Measurements from ENCODE around the gene NUP43.
"Not testable (repeated sequence)": the region's sequence is repeated elsewhere in the genome, so short reads cannot be mapped to it uniquely, and the experiment has no call there.

The NUP43 gene, protein sequence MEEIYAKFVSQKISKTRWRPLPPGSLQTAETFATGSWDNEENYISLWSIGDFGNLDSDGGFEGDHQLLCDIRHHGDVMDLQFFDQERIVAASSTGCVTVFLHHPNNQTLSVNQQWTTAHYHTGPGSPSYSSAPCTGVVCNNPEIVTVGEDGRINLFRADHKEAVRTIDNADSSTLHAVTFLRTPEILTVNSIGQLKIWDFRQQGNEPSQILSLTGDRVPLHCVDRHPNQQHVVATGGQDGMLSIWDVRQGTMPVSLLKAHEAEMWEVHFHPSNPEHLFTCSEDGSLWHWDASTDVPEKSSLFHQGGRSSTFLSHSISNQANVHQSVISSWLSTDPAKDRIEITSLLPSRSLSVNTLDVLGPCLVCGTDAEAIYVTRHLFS

DNA sequence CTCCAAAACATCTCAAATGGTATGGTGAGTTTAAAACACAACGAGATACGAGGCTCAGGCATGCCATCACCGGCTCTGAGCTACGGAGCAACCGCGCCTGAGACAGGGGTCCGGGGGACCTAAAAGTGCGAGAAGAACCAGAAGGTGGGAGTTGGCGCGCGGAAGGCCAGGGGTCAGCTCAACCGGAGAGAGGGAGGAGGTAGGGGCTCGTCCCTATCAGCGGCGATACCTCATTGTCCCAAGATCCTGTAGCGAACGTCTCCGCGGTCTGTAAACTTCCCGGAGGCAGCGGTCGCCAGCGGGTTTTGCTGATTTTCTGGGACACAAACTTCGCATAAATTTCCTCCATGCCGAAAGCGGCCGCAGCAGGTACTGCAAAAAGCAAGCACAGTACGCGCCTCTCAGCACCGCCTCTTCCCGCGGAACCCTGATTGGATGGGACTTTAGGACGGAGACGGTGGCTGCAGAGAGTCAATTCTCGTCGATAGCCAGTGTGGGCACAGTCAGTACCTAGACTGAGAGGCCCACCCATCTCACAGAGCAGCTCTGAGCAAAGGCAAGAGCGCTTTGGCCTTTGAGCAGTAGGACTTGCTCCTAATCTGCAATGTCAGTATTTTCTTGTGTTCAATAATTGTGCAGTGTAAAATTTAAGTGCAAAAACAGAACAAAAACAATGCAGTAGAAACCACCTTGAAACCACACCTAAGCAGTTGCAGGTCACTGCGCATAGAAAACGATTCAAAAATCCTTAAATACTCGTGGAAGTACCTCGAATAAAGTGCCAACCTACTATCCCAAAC, at the start of gene NUP43:
Gene NUP43, minus strand, starts transcription at position 383 of the 800 bp plus-strand sequence. Its CDS starts 34 bp downstream, at position 349.
- DNase-seq (ENCODE audit: low spot score) = peak; percentile 96

DNA sequence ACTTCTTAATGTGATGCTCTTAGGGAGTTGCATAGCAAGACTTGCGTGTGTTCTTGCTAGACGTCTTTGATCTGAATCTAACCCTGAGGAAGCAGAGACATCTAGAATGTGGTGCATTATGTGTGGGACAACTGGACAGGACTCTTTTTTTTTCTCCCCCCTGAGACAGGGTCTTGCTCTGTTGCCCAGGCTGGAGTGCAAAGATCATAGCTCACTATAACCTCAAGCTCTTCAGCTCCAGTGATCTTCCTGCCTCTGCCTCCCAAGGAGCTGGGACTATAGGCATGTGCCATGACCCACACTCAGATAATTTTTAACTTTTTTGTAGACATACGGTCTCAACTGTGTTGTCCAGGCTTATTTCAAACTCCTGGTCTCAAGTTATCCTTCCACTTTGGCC, 37.2 kb upstream of the NUP43 start:
- DNase-seq (ENCODE audit: low spot score) = no peak

DNA sequence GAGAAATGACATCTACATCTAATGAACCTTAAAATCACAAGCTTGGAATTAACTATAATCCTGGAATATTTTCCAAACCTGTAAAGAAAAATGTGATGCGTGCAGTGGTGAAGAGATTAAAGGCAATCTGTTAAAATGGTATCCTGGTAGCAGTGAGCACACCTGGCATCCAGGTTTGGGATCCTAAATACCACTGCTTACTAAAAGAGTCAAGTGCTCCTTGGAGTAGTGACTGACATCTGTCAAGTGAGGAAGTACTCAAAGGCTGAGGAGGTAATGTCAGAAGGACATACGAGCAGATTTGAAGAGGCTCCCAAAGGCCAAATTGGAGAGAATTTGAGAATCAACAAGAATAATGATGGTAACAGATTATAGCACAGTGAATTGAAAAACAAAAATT, 36.0 kb upstream of the NUP43 start:
- no peak for DNase-seq (ENCODE audit: low spot score)

DNA sequence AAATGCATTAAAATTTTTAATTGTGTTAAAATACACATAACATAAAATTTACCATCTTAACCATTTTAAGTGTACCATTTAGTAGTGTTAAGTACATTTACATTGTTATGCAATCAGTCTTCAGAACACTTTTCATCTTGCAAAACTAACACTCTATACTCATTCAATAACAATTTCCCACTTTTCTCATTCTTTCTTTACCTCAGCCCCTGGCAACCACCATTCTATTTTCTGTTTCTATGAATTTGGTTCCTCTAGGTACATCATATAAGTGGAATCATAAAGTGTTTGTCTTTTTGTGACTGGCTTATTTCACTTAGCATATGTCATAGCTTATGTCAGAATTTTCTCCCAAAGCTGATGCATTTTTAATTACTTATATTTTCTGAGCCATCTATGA, 35.4 kb upstream of the NUP43 start:
- no peak for DNase-seq (ENCODE audit: low spot score)

DNA sequence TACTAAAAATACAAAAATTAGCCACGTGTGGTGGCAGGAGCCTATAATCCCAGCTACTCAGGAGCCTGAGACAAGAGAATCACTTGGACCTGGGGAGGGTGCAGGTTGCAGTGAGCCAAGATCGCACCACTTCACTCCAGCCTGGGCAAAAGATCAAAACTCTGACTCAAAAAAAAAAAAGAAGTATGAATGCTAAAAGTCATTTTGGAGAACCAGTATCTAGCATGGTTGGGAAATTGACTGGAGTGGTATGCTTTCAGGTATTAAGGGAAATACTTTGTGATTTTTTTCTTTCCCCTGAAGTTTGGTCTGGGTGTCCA, 33.3 kb upstream of the NUP43 start:
- DNase-seq (ENCODE audit: low spot score) = no peak

DNA sequence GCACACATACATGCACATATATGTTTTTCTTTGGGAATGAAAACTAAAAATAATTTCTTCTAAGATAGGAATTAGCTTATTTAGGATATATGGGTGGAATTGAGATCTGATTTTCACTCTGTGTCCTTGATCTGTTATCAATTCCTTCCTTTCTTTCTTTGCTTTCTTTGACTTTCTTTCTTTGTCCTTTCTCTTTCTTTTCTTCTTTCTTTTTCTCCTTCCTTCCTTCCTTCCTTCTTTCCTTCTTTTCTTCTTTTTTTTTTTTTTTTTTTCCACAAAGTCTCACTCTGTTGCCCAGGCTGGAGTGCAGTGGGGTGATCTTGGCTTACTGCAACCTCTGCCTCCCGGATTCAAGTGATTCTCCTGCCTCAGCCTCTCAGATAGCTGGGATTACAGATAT, 31.3 kb upstream of the NUP43 start:
- DNase-seq (ENCODE audit: low spot score) = no peak

DNA sequence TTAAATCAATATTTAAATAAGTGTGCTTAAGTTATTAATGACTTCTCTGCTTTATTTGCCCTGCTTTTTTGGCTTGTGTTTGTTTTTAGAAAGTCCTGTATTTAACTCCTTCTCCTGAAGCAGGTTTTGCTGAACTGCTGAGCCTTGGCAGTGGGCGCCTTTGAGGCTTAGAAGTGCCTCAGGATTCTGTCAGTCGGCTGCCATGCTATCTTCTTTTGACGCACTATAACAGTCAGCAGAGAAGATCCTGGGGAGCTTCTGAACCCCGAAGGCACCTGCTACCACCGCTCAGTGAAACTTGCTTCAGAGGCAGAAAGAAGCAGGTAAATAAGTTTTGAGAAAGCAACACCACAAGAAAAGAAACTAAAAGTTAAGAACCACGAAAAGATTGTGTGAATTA, 25.6 kb upstream of the NUP43 start:
- DNase-seq (ENCODE audit: low spot score) = no peak

DNA sequence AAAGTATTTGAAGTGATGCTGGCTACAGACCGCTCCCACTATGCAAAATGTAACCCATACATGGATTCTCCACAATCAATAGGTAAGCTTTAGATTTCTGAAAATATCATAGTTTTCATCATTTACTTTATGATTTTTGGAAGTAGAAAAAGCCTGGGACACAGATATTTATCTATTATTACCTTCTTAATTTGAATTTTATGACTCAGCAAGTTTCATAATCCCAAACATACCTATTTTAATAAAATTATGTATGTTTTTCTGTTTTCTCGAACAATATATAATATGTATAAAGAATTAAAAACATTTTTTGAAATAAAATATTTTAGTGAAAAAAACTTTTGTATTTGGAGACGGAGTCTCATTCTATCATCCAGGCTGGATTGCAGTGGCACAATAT, 24.9 kb upstream of the NUP43 start:
- DNase-seq (ENCODE audit: low spot score) = no peak

DNA sequence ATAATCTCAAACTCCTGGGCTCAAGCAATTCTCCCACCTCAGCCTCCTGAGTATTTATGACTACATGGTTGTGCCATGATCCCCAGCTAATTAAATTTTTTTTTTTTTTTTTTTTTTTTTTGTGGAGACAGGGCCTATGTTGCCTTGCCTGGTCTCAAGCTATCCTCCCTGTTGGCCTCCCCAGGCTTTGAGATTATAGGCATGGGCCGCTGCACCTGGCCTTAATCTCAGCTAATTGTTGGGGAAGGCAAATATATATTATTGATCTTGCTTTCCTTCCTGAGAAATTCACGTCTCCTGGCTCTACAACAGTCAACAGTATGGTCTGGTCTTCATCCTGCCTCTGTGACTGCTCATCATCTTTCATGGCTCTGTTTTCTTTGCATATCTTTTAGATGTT, 23.3 kb upstream of the NUP43 start:
- DNase-seq (ENCODE audit: low spot score) = no peak

DNA sequence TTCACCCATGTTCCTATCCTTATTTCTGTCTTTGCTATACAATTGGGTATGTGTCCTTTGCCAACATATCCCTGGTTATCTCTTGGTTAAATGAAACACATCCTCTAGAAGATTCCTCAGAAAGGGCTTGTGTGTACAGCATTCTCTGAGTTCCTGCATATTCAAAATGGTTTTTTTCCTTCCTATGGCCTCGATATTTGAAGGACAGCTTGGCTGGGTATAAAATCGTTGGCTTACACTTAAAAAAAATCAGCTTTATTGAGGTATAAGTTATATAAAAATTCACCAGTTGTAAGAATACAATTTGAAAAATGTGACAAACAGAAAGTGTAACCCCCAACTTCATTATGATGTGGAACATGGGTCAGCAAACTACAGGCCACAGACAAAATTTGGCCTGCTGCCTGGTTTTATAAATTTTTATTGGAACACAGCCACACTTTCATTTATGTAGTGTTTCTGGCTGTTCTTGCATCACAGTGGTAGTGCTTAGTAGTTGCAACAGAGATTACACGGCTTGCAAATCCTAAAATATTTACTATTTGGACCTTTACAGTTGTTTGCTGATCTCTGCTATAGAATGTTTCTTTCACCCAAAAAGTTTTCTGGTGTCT, 19.9 kb upstream of the NUP43 start:
- DNase-seq (ENCODE audit: low spot score) = no peak

DNA sequence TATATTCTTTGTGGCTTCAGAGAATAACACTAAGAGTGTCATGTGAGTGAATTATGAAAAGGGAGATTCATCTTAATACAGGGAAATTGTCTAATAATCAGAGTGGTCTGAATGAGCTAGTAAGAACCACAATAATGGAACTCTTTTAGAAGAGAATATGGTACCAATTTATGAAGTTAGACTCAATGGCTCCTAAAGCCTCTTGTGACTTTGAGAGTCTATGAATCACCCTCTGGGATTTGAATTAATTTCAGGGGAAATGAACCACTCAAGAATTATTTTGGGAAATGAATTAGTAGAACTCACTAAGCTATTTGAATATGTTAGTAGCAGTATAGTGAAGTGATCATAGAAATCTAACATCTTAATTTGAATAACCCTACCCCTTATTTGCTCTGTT, 17.5 kb upstream of the NUP43 start:
- DNase-seq (ENCODE audit: low spot score) = no peak

DNA sequence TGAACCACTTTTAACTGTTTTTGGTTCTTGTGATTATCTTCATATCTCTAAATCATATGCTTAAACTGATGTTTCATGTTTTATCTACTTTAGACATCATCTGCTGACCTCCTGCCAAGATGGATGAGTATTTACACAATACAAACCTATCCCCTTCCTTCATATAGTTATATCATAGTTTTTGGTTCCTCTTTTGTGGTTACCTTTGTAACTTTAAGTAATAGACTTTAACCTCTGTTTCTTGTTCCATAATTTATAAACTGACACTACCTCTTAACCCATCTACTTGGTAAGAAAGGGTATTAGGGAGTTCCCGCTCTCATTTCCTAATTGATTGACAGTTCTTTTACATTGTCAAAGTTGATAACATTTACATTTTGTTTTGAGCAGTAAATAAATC, 15.1 kb upstream of the NUP43 start:
- DNase-seq (ENCODE audit: low spot score) = no peak

DNA sequence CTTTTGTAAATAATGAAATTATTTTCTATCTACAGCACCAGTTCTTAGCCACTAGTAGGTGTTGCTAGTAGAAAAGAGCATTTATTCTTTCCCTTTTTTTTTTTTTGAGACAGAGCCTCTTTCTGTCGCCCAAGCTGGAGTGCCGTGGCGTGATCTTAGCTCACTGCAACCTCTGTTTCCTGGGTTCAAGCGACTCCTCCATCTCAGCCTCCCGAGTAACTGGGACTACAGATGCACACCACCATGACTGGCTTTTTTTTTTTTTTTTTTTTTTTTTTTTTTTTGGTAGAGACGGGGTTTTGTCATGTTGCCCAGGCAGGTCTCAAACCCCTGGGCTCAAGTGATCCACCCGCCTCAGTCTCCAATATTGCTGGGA, 9.9 kb upstream of the NUP43 start:
- no peak for DNase-seq (ENCODE audit: low spot score)

DNA sequence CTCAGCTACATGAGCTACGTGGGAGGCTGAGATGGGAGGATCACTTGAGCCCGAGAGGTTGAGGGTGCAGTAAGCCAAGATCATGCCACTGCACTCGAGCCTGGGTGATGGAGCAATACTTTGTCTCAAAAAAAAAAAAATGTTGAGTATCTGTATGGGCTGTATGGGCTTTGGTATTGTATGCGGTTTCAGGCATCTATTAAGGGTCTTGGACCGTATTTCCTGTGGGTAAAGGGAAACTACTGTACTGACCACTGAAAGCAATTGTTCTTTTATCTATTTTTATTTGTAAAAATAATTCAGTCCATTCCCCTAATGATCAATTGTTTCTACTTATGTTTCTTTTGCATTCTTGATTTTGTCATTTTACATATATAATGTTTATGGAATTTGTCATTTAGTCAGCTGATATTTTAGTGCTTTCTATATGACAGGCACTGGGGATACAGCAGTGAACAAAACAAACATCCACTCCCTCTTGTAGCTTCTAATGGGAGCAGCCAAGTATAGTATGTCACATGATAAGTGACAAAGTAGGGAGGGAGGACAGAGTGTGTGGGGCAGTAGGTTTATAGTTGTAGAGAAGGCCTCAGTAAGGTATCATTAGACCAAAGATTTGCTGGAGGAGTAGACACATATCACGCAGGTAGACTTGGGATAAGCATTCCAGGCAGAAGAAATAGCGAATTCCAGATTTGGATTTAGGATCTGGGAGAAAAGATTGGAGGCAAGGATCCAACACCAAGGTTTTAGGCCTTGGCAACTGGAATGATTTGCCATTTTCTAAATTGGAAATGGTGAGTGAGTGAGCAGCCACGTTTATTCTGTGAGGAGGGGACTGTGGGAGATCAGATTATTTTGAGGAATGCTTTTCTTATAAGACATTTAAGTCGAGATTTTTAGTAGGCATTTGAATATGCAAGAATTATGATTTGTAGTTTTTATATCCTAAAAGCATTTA, 9.3 kb upstream of the NUP43 start:
- no peak for DNase-seq (ENCODE audit: low spot score)

DNA sequence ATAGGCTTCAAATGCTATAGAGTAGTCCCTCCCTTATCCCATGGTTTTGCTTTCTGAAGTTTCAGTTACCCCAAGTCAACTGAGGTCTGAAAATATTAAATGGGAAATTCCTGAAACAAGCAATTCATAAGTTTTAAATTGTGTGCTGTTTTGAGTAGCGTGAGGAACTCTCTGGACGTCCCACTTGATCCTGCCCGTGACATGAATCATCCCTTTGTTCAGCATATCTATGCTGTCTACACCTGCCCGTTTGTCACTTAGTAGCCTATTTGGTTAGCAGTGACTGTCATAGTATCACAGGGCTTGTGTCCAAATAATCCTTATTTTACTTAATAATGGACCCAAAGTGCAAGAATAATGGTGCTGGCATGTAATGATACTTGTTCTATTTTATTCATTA, 8.2 kb upstream of the NUP43 start:
- DNase-seq (ENCODE audit: low spot score) = no peak

DNA sequence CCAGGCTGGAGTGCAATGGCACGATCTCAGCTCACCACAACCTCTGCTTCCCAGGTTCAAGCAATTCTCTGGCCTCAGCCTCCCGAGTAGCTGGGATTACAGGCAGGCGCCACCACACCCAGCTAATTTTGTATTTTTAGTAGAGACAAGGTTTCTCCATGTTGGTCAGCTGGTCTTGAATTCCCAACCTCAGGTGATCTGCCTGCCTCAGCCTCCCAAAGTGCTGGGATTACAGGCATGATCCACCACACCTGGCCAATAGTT, 7.0 kb upstream of the NUP43 start:
- DNase-seq (ENCODE audit: low spot score) = not testable (repeated sequence)

DNA sequence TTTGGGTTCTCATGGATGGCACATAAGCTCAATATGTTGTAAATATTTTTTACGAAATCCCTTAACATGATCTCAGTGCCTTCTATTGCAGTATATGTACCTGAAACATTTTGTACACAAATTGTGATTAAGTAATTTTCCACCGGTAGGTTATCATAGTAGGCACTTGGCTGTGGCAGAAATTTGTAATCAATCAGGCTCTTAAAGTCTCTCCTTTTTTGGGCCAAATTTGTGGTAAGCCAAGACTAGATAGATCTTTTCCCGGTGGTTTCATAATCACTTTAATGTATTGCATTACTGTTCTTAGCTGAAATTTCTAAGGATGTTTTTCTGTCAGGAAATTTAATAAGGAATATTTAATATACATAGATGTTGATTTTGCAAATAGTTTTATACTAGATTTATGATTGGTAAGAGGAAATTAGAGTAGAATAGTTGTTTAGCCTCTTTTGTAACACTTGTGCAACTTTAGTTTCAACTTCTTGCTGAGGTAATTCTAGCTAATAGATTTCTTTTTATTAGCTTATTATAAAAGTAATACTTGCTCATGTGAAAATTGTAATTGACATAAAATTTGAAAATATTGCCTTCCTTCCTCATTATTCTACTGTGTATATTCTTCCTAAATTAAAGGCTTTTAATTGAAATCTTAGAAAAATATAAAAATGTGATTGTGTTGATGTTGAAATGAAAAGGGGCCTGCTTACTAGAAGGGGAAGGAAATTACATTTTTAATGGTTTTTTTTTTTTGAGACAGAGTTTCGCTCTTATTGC, 6.5 kb upstream of the NUP43 start:
- DNase-seq (ENCODE audit: low spot score) = no peak

DNA sequence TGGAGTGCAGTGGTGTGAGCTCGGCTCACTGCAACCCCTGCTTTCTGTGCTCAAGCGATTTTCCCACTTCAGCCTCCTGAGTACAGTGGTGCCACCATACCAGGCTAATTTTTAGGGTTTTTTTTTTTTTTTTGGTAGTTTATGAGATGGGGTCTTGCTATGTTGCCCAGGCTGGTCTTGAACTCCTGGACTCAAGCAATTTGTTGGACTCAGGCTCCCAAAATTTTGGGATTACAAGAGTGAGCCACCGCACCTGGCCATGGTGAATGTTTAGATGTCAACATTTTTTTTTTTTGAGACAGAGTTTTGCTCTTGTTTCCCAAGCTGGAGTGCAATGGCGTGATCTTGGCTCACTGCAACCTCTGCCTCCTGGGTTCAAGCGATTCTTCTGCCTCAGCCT, 5.6 kb upstream of the NUP43 start:
- DNase-seq (ENCODE audit: low spot score) = not testable (repeated sequence)

DNA sequence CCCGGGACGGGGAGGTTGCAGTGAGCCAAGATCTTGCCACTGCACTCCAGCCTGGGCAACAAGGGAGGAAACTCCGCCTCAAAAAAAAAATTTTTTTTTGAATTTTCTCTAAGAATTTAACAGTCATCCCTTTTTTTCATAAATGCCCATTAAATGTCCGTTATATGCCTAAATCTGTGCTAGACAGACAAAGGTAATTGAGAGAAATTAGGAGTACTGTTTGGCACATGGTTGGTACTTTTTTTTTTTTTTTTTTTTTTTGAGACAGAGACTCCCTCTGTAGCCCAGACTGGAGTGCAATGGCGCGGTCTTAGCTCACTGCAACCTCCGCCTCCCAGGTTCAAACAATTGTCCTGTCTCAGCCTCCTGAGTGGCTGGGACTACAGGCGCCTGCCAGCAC, 4.9 kb upstream of the NUP43 start:
- no peak for DNase-seq (ENCODE audit: low spot score)

DNA sequence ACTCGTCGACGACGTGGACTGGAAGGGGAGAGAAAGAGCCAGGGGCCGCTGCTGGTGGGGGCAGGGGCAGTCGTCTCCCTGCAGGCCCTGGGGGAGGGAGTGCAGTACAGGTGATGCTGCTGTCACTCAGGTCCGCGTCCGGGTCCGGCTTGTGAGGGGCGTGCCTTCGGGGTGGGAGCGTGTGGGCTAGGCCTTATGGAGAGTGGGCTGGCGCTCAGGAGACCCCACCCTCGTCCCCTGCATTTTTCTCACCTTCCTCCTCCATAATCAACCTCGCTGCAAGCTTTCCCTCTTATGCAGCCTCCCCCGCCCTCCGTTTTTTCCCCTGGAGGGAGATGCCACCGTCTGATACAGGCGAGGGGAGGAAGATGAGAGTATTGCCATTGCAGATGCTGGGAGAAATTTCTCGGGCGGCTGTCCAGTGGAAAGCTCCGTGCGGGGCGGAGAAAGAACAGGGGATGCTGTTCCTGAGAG, 3.8 kb upstream of the NUP43 start:
- peak; percentile 70 for DNase-seq (ENCODE audit: low spot score)

DNA sequence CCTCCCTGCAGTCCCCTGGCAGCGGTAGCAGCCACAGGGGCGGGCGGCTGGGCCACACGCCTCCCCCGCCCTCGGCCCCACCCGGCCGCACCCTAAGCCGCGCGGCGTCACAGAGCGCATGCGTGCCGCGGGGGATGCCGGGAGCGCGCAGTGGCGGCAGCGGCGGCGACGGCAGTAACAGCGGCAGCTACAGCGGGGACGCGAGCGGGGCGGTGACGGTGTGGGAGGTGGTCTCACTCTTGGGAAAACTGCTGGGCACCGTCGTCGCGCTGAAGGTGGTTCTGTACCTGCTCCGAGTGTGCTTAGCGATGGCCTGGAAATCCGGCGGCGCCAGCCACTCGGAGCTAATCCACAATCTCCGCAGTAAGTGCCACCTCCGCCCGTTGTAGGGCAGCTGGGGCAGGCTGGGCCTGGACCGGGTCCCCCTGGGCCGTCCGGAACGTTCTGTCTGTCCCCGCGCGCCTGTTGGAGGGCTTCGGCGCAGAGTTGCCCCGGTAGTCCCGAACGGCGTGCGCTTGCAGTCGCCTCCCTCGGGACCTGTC, 3.3 kb upstream of the NUP43 start, which contains the start of gene PCMT1:
Gene PCMT1, plus strand, starts transcription at position 148 of the 542 bp plus-strand sequence. Its CDS starts 161 bp downstream, at position 309.
- peak; percentile 94 for DNase-seq (ENCODE audit: low spot score)
